Vagina (tissue), 2 donors: Measurements from ENCODE around the gene BGN. TPM values are rescaled to one million over a fixed set of nuclear protein-coding genes. Genes with fewer than 3 reads are reported as not detected.

ENCODE experiments used
- DNase-seq, 2 donors: peaks; one replicate each; pipeline ENCODE4 v3.0.0-alpha.2; 2017; ENCODE audit errors: extremely low spot score in 2 of 2
- H3K27ac ChIP-seq: fragments of 200-600 bp; sonication (generic); one replicate; pipeline ENCODE4 v1.5.1; 2019
- H3K27me3 ChIP-seq: fragments of 200-600 bp; sonication (generic); one replicate; pipeline ENCODE4 v1.5.1; 2019
- H3K36me3 ChIP-seq, 2 donors: fragments of 200-600 bp; sonication (generic); one replicate each; pipeline ENCODE4 v1.5.1; 2017 to 2019
- H3K4me1 ChIP-seq: fragments of 200-600 bp; sonication (generic); one replicate; pipeline ENCODE4 v1.5.1; 2019
- H3K4me3 ChIP-seq, 2 donors: fragments of 200-600 bp; sonication (generic); 1 replicate in 1 of 2; 2 replicates in 1 of 2; pipeline ENCODE4 v1.5.1; 2016 to 2019
- H3K9me3 ChIP-seq: fragments of 200-600 bp; sonication (generic); one replicate; pipeline ENCODE4 v1.5.1; 2019
- CTCF ChIP-seq, 3 experiments: fragments of 450-650 bp in 2 of 3; fragments of 200-600 bp in 1 of 3; sonication (generic) in 1 of 3; IDR thresholded peaks; one replicate each; pipeline ENCODE4 v1.5.1; 2017 to 2019; ENCODE audit warnings: antibody characterized with exemption in 3 of 3, mild to moderate bottlenecking in 2 of 3, moderate library complexity in 2 of 3
- POLR2A ChIP-seq, 2 donors: fragments of 450-650 bp; IDR thresholded peaks; one replicate each; pipeline ENCODE4 v1.6.1; 2017; ENCODE audit warnings: antibody characterized with exemption in 2 of 2, mild to moderate bottlenecking in 2 of 2, moderate library complexity in 2 of 2
- POLR2AphosphoS5 ChIP-seq, 2 donors: sonication (generic); formaldehyde crosslinking; IDR thresholded peaks; one replicate each; pipeline ENCODE4 v1.9.0; 2017; ENCODE audit warnings: antibody characterized with exemption in 2 of 2, mild to moderate bottlenecking in 2 of 2, low read depth in 1 of 2; ENCODE audit not compliant: insufficient read depth in 1 of 2
- intact Hi-C: fragments of 100-400 bp; cut with DNase I; formaldehyde crosslinking; loops from one replicate; pipeline ENCODE4 v1.15.1; 2023
- total RNA-seq: library from RNA; depleted of rRNA; stranded (reverse); fragments of >200 nt; gene quantifications from one replicate; pipeline ENCODE4 v1.2.3, GENCODE V29; 2016

BGN gene
- total RNA-seq, 1 donor from 2014 or later, result 106 TPM

- no peak overlapping the region for H3K27ac ChIP-seq
- H3K36me3 ChIP-seq, result no peaks in the 10 kb centered on the region
- no peak overlapping the region for H3K4me3 ChIP-seq
- intact Hi-C loops, result no loop called here
- H3K27me3 ChIP-seq, result no peaks in the 10 kb centered on the region
- peaks cover 50% of the 10 kb centered on the region for H3K4me1 ChIP-seq
- no peaks in the 10 kb centered on the region for H3K9me3 ChIP-seq
- no peak for TF ChIP-seq POLR2A (IDR thresholded peaks at IDR 0.05)
- no peak for TF ChIP-seq POLR2AphosphoS5 (IDR thresholded peaks at IDR 0.05; ENCODE audit: insufficient read depth in 1 of 2, low read depth in 1 of 2)
- no peak for TF ChIP-seq CTCF (IDR thresholded peaks at IDR 0.05)
- no peak for DNase-seq
Measured at GRCh38 chrX:153493085-153493484, 1.7 kb upstream of the BGN start.

- peaks cover 40% of the 10 kb centered on the region for H3K4me1 ChIP-seq
- H3K4me3 ChIP-seq, result peak overlapping the region in 1 of 2 donors; percentile 43
- no peaks in the 10 kb centered on the region for H3K36me3 ChIP-seq
- no peaks in the 10 kb centered on the region for H3K27me3 ChIP-seq
- no peak for DNase-seq
- TF ChIP-seq CTCF (IDR thresholded peaks at IDR 0.05), result no peak
- TF ChIP-seq POLR2AphosphoS5 (IDR thresholded peaks at IDR 0.05; ENCODE audit: insufficient read depth in 1 of 2, low read depth in 1 of 2), result peak in 1 of 2 donors; percentile 16
- intact Hi-C loops, result loop anchor here (2.0 kb wide), 1 partner anchor 23 kb away; the partner anchor contains the start of gene HAUS7
- peak overlapping the region; percentile 72 for H3K27ac ChIP-seq
- H3K9me3 ChIP-seq, result no peaks in the 10 kb centered on the region
Measured at GRCh38 chrX:153494061-153494460, 719 bp upstream of the BGN start.

- H3K9me3 ChIP-seq, result no peaks in the 10 kb centered on the region
- intact Hi-C loops, result loop anchor here (2.0 kb wide), 1 partner anchor 25 kb away; the partner anchor contains the start of gene HAUS7
- DNase-seq, result no peak
- no peaks in the 10 kb centered on the region for H3K27me3 ChIP-seq
- TF ChIP-seq CTCF (IDR thresholded peaks at IDR 0.05) (no peak), POLR2AphosphoS5 (IDR thresholded peaks at IDR 0.05; ENCODE audit: insufficient read depth in 1 of 2, low read depth in 1 of 2) (peak in 1 of 2 donors; percentile 49), POLR2A (IDR thresholded peaks at IDR 0.05) (no peak)
- H3K4me1 ChIP-seq, result peaks cover 53% of the 10 kb centered on the region
- H3K36me3 ChIP-seq, result no peaks in the 10 kb centered on the region
- peak overlapping the region; percentile 43 to 44 for H3K4me3 ChIP-seq
- H3K27ac ChIP-seq, result peak overlapping the region; percentile 72
Measured at GRCh38 chrX:153495362-153495751, 577 bp downstream of the BGN start.

- H3K9me3 ChIP-seq, result no peaks in the 10 kb centered on the region
- intact Hi-C loops, result loop anchor here (2.0 kb wide), 1 partner anchor 25 kb away; the partner anchor contains the start of gene HAUS7
- TF ChIP-seq CTCF (IDR thresholded peaks at IDR 0.05) (no peak), POLR2A (IDR thresholded peaks at IDR 0.05) (no peak)
- peak overlapping the region; percentile 43 to 44 for H3K4me3 ChIP-seq
- no peaks in the 10 kb centered on the region for H3K36me3 ChIP-seq
- H3K27ac ChIP-seq, result peak overlapping the region; percentile 72
- DNase-seq, result no peak
- no peaks in the 10 kb centered on the region for H3K27me3 ChIP-seq
- peaks cover 54% of the 10 kb centered on the region for H3K4me1 ChIP-seq
Measured at GRCh38 chrX:153495903-153496589, 1.3 kb downstream of the BGN start.

GRCh38 chrX:153496590-153496959, 1.8 kb downstream of the BGN start:
- DNase-seq, result no peak
- H3K27me3 ChIP-seq, result no peaks in the 10 kb centered on the region
- H3K27ac ChIP-seq, result peak overlapping the region; percentile 72
- no peaks in the 10 kb centered on the region for H3K36me3 ChIP-seq
- TF ChIP-seq CTCF (IDR thresholded peaks at IDR 0.05) (no peak), POLR2AphosphoS5 (IDR thresholded peaks at IDR 0.05; ENCODE audit: insufficient read depth in 1 of 2, low read depth in 1 of 2) (no peak), POLR2A (IDR thresholded peaks at IDR 0.05) (no peak)
- H3K4me3 ChIP-seq, result no peak overlapping the region
- H3K9me3 ChIP-seq, result no peaks in the 10 kb centered on the region
- intact Hi-C loops, result no loop called here
- peaks cover 50% of the 10 kb centered on the region for H3K4me1 ChIP-seq
